GM12878 (cell line): Measurements from ENCODE around the gene DCBLD2. TPM values are rescaled to one million over a fixed set of nuclear protein-coding genes. Genes with fewer than 3 reads are reported as not detected.

Experiments used
- BCL11A ChIP-seq: IDR thresholded peaks from 2 replicates; pipeline ENCODE4 v1.6.1; 2011; ENCODE audit warnings: low read depth, low read length
- BCL3 ChIP-seq: IDR thresholded peaks from 2 replicates; pipeline ENCODE4 v1.6.1; 2011; ENCODE audit warnings: borderline replicate concordance, low read depth, mild to moderate bottlenecking, moderate library complexity, low read length; ENCODE audit not compliant: insufficient read depth, poor library complexity, severe bottlenecking
- E2F8 ChIP-seq: fragments of 450-650 bp; IDR thresholded peaks from 2 replicates; pipeline ENCODE4 v1.6.1; 2018; ENCODE audit warnings: mild to moderate bottlenecking, low read depth, moderate library complexity; ENCODE audit not compliant: partially characterized antibody
- FOXM1 ChIP-seq: IDR thresholded peaks from 2 replicates; pipeline ENCODE4 v1.6.1; 2012; ENCODE audit warnings: low read depth, mild to moderate bottlenecking, inconsistent platforms, low read length, moderate library complexity
- HDAC6 ChIP-seq: fragments of 200-600 bp; sonication (generic); IDR thresholded peaks from one replicate; pipeline ENCODE4 v1.8.0; 2017; ENCODE audit warnings: antibody characterized with exemption; ENCODE audit not compliant: unreplicated experiment
- IKZF2 ChIP-seq, 2 experiments: fragments of 450-650 bp; IDR thresholded peaks; 2 replicates each; pipeline ENCODE4 v1.6.1; 2017; ENCODE audit warnings: mild to moderate bottlenecking in 2 of 2, moderate library complexity in 2 of 2
- LARP7 ChIP-seq: fragments of 450-650 bp; IDR thresholded peaks from 2 replicates; pipeline ENCODE4 v1.6.1; 2017; ENCODE audit warnings: mild to moderate bottlenecking
- MLLT1 ChIP-seq: fragments of 450-650 bp; IDR thresholded peaks from 2 replicates; pipeline ENCODE4 v1.6.1; 2016; ENCODE audit warnings: mild to moderate bottlenecking
- NFYA ChIP-seq: IDR thresholded peaks from 2 replicates; pipeline ENCODE4 v1.6.1; 2011; ENCODE audit warnings: low read depth, mild to moderate bottlenecking, low read length, improper control_type of control experiment, borderline replicate concordance
- PML ChIP-seq: IDR thresholded peaks from 2 replicates; pipeline ENCODE4 v1.6.1; 2012; ENCODE audit warnings: low read length, inconsistent platforms
- RELA ChIP-seq: fragments of 450-650 bp; IDR thresholded peaks from 2 replicates; pipeline ENCODE4 v1.8.0; 2014; ENCODE audit warnings: borderline replicate concordance; ENCODE audit not compliant: partially characterized antibody
- SKIL ChIP-seq: fragments of 450-650 bp; IDR thresholded peaks from 2 replicates; pipeline ENCODE4 v1.6.1; 2017; ENCODE audit warnings: mild to moderate bottlenecking, low read depth, inconsistent platforms; ENCODE audit not compliant: poor library complexity, severe bottlenecking
- SPI1 ChIP-seq: IDR thresholded peaks from 2 replicates; pipeline ENCODE4 v1.6.1; 2011; ENCODE audit warnings: low read depth, mild to moderate bottlenecking, low read length, moderate library complexity, borderline replicate concordance; ENCODE audit not compliant: insufficient read depth
- ZBTB4 ChIP-seq: fragments of 450-650 bp; formaldehyde crosslinking; IDR thresholded peaks from 2 replicates; pipeline ENCODE4 v1.4.0; 2022; ENCODE audit warnings: mild to moderate bottlenecking, moderate library complexity
- ZNF217 ChIP-seq: fragments of 450-650 bp; IDR thresholded peaks from 2 replicates; pipeline ENCODE4 v1.6.1; 2017; ENCODE audit warnings: antibody characterized with exemption, mild to moderate bottlenecking
- ZNF24 ChIP-seq: fragments of 450-650 bp; IDR thresholded peaks from 2 replicates; pipeline ENCODE4 v1.6.1; 2017; ENCODE audit warnings: antibody characterized with exemption, mild to moderate bottlenecking
- polyA plus RNA-seq, 11 experiments: library from polyadenylated mRNA; depleted of rRNA in 4 of 11; unstranded in 6 of 11; stranded (reverse) in 5 of 11; fragments of >200 nt; fragmentation: Nextera tagmentation in 4 of 11; fragmentation: Illumina TruSeq in 1 of 11; extraction: Ambion mirVana in 4 of 11; extraction: Trizol in 1 of 11; gene quantifications; 1 replicate in 1 of 11; 2 replicates in 10 of 11; pipeline versions ENCODE4 v1.2.1 to v1.2.3, GENCODE V29; 2011 to 2016; ENCODE audit warnings: inconsistent platforms in 2 of 11, missing spikeins in 2 of 11, low read depth in 1 of 11
- total RNA-seq, 4 experiments: library from RNA; depleted of rRNA in 3 of 4; stranded (reverse); fragments of >200 nt in 3 of 4; fragmentation: Illumina TruSeq in 1 of 4; extraction: Trizol in 1 of 4; gene quantifications; 2 replicates each; pipeline versions ENCODE4 v1.2.1 to v1.2.3, GENCODE V29; 2013 to 2021

The DCBLD2 gene
- total and polyA plus RNA-seq, 10 of the 15 experiments (the other 5 are each of a cell fraction or from before 2014, with no cell fraction given) = 1.6 to 5.9 (median 4.7) TPM

GRCh38 chr3:98770261-98771039 lies 131.0 kb downstream of the DCBLD2 start (continued):
- no peak for TF ChIP-seq ZBTB4
- no peak for TF ChIP-seq ZNF217
- TF ChIP-seq PML = no peak
- TF ChIP-seq SPI1 = no peak
- TF ChIP-seq E2F8 = no peak
- no peak for TF ChIP-seq ZNF24
- no peak for TF ChIP-seq RELA
- no peak for TF ChIP-seq BCL3
- TF ChIP-seq HDAC6 = no peak
- TF ChIP-seq NFYA = no peak
- TF ChIP-seq SKIL = no peak
- TF ChIP-seq FOXM1 = no peak; the same call in 1 of the 2 replicates
- TF ChIP-seq BCL11A = no peak
- peak; percentile 89 to 91 for TF ChIP-seq IKZF2 (IDR thresholded peaks at IDR 0.05)
- TF ChIP-seq LARP7 = no peak
- peak; percentile 61; the same call in 1 of the 2 replicates for TF ChIP-seq MLLT1
